Lower leg skin (tissue), 4 donors: ENCODE data around the gene PREX1. TPM values are rescaled to one million over a fixed set of nuclear protein-coding genes. Genes with fewer than 3 reads are reported as not detected.

ENCODE experiments used
- DNase-seq, 2 donors: peaks; one replicate each; pipeline ENCODE4 v3.0.0-alpha.2; 2019; ENCODE audit warnings: low spot score in 2 of 2
- H3K4me3 ChIP-seq: fragments of 200-600 bp; sonication (generic); 2 replicates; pipeline ENCODE4 v1.5.1; 2017; ENCODE audit warnings: mild to moderate bottlenecking, low read depth; ENCODE audit not compliant: poor library complexity, severe bottlenecking
- CTCF ChIP-seq, 3 donors: fragments of 450-650 bp; IDR thresholded peaks; one replicate each; pipeline ENCODE4 v1.5.1; 2016; ENCODE audit warnings: antibody characterized with exemption in 3 of 3, mild to moderate bottlenecking in 3 of 3, moderate library complexity in 2 of 3
- POLR2A ChIP-seq, 2 donors: fragments of 450-650 bp; IDR thresholded peaks; one replicate each; pipeline ENCODE4 v1.6.1; 2016 to 2017; ENCODE audit warnings: antibody characterized with exemption in 2 of 2, mild to moderate bottlenecking in 1 of 2, moderate library complexity in 1 of 2
- WGBS, 2 donors: methylation state at CpG; one replicate each; pipeline ENCODE4 v1.1.5; 2018; 5-methylcytosine and 5-hydroxymethylcytosine counted together
- intact Hi-C: fragments of 100-400 bp; cut with DNase I; formaldehyde crosslinking; loops from one replicate; pipeline ENCODE4 v1.15.0; 2023; ENCODE audit warnings: low total_unique reads
- total RNA-seq, 4 donors: library from RNA; depleted of rRNA; stranded (reverse); fragments of >200 nt; gene quantifications; one replicate each; pipeline ENCODE4 v1.1.0, GENCODE V29; 2016

PREX1 gene
- total RNA-seq, 4 donors from 2014 or later, result 5.4 to 18.6 (median 7.9) TPM

- no peak for DNase-seq
- H3K4me3 ChIP-seq, result no peak overlapping the region
- intact Hi-C loops, result no loop called here
- no peak for TF ChIP-seq POLR2A (IDR thresholded peaks at IDR 0.05)
- TF ChIP-seq CTCF (IDR thresholded peaks at IDR 0.05), result no peak
- 69 to 77% methylated on average over 13 of the region's 13 CpGs for WGBS, 2 donors
Observed at GRCh38 chr20:48763216-48763914, 64.4 kb downstream of the PREX1 start.

- TF ChIP-seq CTCF (IDR thresholded peaks at IDR 0.05), result no peak
- no peak for TF ChIP-seq POLR2A (IDR thresholded peaks at IDR 0.05)
- intact Hi-C loops, result no loop called here
- no peak for DNase-seq
- WGBS, 2 donors, result 85 to 88% methylated on average over 3 of the region's 3 CpGs
- no peak overlapping the region for H3K4me3 ChIP-seq
Observed at GRCh38 chr20:48761874-48762273, 65.9 kb downstream of the PREX1 start.

GRCh38 chr20:48761023-48761785, 66.6 kb downstream of the PREX1 start:
- DNase-seq, result no peak
- TF ChIP-seq CTCF (IDR thresholded peaks at IDR 0.05) (no peak), POLR2A (IDR thresholded peaks at IDR 0.05) (no peak)
- intact Hi-C loops, result no loop called here
- 68 to 82% methylated on average over 12 of the region's 12 CpGs for WGBS, 2 donors
- H3K4me3 ChIP-seq, result no peak overlapping the region

- DNase-seq, result no peak
- WGBS, 2 donors, result 65 to 68% methylated on average over 8 of the region's 8 CpGs
- TF ChIP-seq CTCF (IDR thresholded peaks at IDR 0.05), result no peak
- no peak for TF ChIP-seq POLR2A (IDR thresholded peaks at IDR 0.05)
- intact Hi-C loops, result no loop called here
- no peak overlapping the region for H3K4me3 ChIP-seq
Observed at GRCh38 chr20:48760403-48760983, 67.3 kb downstream of the PREX1 start.

GRCh38 chr20:48759631-48760245, 68.1 kb downstream of the PREX1 start:
- TF ChIP-seq CTCF (IDR thresholded peaks at IDR 0.05), result no peak
- no peak for TF ChIP-seq POLR2A (IDR thresholded peaks at IDR 0.05)
- 84 to 92% methylated on average over 7 of the region's 7 CpGs for WGBS, 2 donors
- no peak overlapping the region for H3K4me3 ChIP-seq
- DNase-seq, result no peak
- intact Hi-C loops, result no loop called here
